Suppressor macrophage treated with lipopolysaccharide for 4 hours (primary cell): ENCODE data around the gene TACR2.

ENCODE experiments used
- DNase-seq: peaks from one replicate; pipeline ENCODE4 v3.0.0-alpha.2; 2020

The TACR2 gene

GRCh38 chr10:69417542-69417941 lies 824 bp upstream of the TACR2 start:
- no peak for DNase-seq

GRCh38 chr10:69415951-69416350 lies 767 bp downstream of the TACR2 start:
- DNase-seq, result no peak

- no peak for DNase-seq
Observed at GRCh38 chr10:69415049-69415448, 1.7 kb downstream of the TACR2 start.

GRCh38 chr10:69414036-69415018 lies 2.4 kb downstream of the TACR2 start:
- DNase-seq, result no peak

GRCh38 chr10:69413221-69413865 lies 3.4 kb downstream of the TACR2 start:
- peak; percentile 55 for DNase-seq

GRCh38 chr10:69412232-69412790 lies 4.4 kb downstream of the TACR2 start:
- DNase-seq, result peak; percentile 39

- DNase-seq, result no peak
Observed at GRCh38 chr10:69411476-69411875, 5.2 kb downstream of the TACR2 start.

- no peak for DNase-seq
Observed at GRCh38 chr10:69410487-69410886, 6.2 kb downstream of the TACR2 start.

GRCh38 chr10:69409968-69410367 lies 6.8 kb downstream of the TACR2 start:
- DNase-seq, result peak; percentile 87

GRCh38 chr10:69409176-69409495 lies 7.6 kb downstream of the TACR2 start:
- no peak for DNase-seq

GRCh38 chr10:69408318-69409175 lies 8.2 kb downstream of the TACR2 start:
- DNase-seq, result peak; percentile 95

GRCh38 chr10:69407621-69408301 lies 9.0 kb downstream of the TACR2 start:
- DNase-seq, result no peak

- no peak for DNase-seq
Observed at GRCh38 chr10:69406816-69407580, 9.7 kb downstream of the TACR2 start.

GRCh38 chr10:69406302-69406811 lies 10.4 kb downstream of the TACR2 start:
- DNase-seq, result peak; percentile 28

GRCh38 chr10:69405221-69405620 lies 11.5 kb downstream of the TACR2 start:
- no peak for DNase-seq

GRCh38 chr10:69404786-69405185 lies 11.9 kb downstream of the TACR2 start:
- no peak for DNase-seq

GRCh38 chr10:69403519-69403918 lies 13.2 kb downstream of the TACR2 start:
- peak; percentile 73 for DNase-seq

- DNase-seq, result no peak
Observed at GRCh38 chr10:69403066-69403465, 13.7 kb downstream of the TACR2 start.

GRCh38 chr10:69402386-69402785 lies 14.3 kb downstream of the TACR2 start:
- DNase-seq, result no peak

GRCh38 chr10:69401416-69401815 lies 15.3 kb downstream of the TACR2 start:
- no peak for DNase-seq

GRCh38 chr10:69400936-69401335 lies 15.8 kb downstream of the TACR2 start:
- DNase-seq, result no peak
